Measurements from ENCODE around the gene DDR1.
A peak's percentile ranks its signal among the peaks of the same experiment; 100 is the strongest.
"Not testable (repeated sequence)": the region's sequence is repeated elsewhere in the genome, so short reads cannot be mapped to it uniquely, and the experiment has no call there.

The DDR1 gene

DNA sequence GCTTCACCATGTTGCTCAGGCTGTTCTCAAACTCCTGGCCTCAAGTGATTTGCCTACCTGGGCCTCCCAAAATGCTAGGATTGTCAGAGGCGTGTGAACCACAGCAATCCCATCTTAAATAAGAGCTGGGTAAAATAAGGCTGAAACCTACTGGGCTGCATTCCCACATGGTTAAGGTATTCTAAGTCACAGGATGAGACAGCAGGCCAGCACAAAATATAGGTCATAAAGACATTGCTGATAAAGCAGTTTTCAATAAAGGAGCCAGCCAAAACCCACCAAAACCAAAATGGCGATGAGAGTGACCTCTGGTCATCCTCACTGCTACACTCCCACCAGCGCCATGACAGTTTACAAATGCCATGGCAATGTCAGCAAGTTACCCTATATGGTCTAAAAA lies 10.5 kb upstream of the DDR1 start:
- H3K27me3 ChIP-seq (ENCODE audit: low read depth, low read length); H3K36me3 ChIP-seq (ENCODE audit: control insufficient read depth in 1 of 2, insufficient read depth in 2 of 2, low read length in 2 of 2); H3K27ac ChIP-seq (ENCODE audit: low read length); H3K4me3 ChIP-seq (ENCODE audit: low read depth in 1 of 2, low read length in 2 of 2): not testable (repeated sequence)
- peaks cover 0 to 13% of the 10 kb centered on the region in 2 donors for H3K9me3 ChIP-seq (ENCODE audit: control insufficient read depth in 1 of 2, low read length in 2 of 2)
- peaks cover 0 to 26% of the 10 kb centered on the region in 2 donors for H3K4me1 ChIP-seq (ENCODE audit: control insufficient read depth in 1 of 2, insufficient read depth in 2 of 2, low read length in 2 of 2)

DNA sequence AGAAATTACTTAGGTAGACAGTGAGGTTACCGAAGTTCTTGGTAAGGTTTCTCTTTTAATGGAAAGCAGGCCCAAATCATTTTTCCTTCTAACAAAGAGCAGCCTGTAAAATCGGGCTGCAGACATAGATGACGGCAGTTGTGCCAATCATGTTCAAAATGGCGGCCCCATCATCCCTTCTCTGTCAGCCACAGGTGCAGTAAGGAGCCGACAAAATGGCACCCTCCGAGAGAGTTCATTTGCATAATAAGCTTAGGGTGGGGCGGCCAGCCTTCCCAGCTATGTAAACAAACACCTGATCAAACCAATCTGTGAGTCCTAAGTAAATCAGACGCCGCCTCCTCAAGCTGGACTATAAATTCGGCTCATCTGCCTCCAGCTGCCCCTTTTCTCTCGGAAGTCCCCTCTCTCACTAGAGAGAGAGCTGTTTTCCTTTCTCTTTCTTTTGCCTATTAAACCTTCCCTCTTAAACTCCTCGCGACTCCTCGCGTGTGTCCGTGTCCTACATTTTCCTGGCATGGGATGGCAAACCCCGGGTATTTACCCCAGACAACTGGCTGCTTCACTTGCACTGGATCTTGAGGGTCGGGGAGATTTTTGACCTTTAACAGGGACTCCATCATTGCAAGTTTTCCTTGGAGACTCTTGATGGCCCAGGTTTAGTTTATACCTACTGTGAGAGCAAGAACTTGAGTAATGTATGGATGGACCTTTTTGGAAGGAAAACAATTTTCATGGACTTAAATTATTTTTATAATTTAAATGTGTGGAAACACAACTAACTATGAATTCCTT lies 8.9 kb upstream of the DDR1 start:
- Histone ChIP-seq H3K27ac (ENCODE audit: low read length) (peak overlapping the region; percentile 57), H3K9me3 (ENCODE audit: control insufficient read depth in 1 of 2, low read length in 2 of 2) (peaks cover 0 to 4% of the 10 kb centered on the region in 2 donors), H3K27me3 (ENCODE audit: low read depth, low read length) (no peaks in the 10 kb centered on the region), H3K4me1 (ENCODE audit: control insufficient read depth in 1 of 2, insufficient read depth in 2 of 2, low read length in 2 of 2) (peaks cover 0 to 26% of the 10 kb centered on the region in 2 donors), H3K36me3 (ENCODE audit: control insufficient read depth in 1 of 2, insufficient read depth in 2 of 2, low read length in 2 of 2) (no peaks in the 10 kb centered on the region), H3K4me3 (ENCODE audit: low read depth in 1 of 2, low read length in 2 of 2) (no peak overlapping the region)

DNA sequence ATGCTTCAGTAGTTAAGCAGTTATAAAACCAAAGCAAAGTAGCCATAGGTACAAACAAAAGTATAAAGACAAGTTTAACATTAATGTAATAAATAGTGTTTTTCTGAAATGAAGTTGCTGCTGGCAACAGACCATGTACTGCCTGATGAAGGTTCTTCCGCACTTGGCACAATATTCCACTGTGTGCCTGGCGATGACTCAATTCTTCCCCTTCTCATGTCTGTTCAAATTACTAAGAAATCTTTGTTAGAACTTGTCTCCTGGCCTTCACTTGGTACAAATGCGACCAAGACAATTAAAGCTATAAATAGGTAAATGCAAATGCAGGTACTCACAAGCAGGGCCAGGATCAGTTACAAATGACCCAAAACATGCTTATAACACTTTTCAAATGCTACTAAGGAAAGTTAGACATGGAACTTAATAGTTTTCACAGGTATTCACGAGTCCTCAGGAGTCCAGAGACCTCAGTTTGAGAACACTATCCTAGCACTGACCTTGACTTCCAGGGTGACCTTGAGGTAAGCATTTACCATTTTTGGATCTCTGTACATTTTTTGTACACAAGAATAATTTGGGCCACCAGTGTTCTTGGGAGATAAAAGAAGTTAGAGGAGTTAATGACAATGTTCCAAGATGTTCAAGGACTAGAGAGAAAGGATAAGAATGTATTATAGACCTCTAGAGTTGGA lies 8.1 kb upstream of the DDR1 start:
- H3K27me3 ChIP-seq (ENCODE audit: low read depth, low read length), result no peaks in the 10 kb centered on the region
- no peak overlapping the region for H3K4me3 ChIP-seq (ENCODE audit: low read depth in 1 of 2, low read length in 2 of 2)
- peaks cover 0 to 26% of the 10 kb centered on the region in 2 donors for H3K4me1 ChIP-seq (ENCODE audit: control insufficient read depth in 1 of 2, insufficient read depth in 2 of 2, low read length in 2 of 2)
- H3K36me3 ChIP-seq (ENCODE audit: control insufficient read depth in 1 of 2, insufficient read depth in 2 of 2, low read length in 2 of 2), result no peaks in the 10 kb centered on the region
- H3K27ac ChIP-seq (ENCODE audit: low read length), result peak overlapping the region; percentile 57
- H3K9me3 ChIP-seq (ENCODE audit: control insufficient read depth in 1 of 2, low read length in 2 of 2), result no peaks in the 10 kb centered on the region

DNA sequence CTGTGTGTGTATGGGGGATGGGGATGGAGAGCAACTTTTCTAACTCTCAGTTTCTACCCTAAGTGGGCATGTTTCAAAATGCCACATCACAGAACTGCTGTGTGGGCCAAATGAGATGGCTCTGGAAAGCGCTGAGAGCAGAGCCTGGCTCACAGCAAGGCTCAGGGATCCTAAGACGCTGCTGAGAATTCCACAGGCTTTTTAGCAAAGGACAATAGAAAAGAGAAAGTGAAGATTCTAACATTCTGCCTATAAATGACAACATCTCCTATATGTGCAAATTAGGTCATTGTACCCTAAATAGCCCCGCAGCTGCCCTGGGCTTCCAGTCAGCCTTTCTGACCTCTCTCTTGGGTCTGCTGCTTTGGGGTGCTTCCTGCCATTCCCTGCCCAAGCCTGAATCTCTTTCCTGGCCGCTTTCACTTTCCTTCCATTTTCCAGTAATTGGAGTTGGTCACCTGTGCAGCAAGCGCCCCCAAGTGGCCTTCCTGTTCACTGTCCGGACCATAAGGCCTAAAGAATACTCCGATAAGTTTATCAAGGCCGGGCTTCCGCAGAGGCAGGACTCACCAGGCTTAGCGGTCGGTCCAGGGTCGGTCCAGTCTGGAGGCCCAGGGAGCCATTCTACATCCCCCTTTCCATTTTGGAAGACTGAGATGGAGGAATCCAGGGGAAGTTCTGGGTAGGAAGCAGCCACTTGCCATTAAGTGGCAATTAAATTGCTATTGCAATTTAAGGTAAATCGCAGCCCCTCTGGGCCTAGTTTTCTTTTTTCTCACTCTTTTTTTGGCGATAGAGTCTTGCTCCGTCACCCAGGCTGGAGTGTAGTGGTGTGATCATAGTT lies 6.7 kb upstream of the DDR1 start:
- H3K27ac ChIP-seq (ENCODE audit: low read length), result peak overlapping the region; percentile 93
- H3K36me3 ChIP-seq (ENCODE audit: control insufficient read depth in 1 of 2, insufficient read depth in 2 of 2, low read length in 2 of 2), result no peaks in the 10 kb centered on the region
- peaks cover 0 to 38% of the 10 kb centered on the region in 2 donors for H3K4me1 ChIP-seq (ENCODE audit: control insufficient read depth in 1 of 2, insufficient read depth in 2 of 2, low read length in 2 of 2)
- no peaks in the 10 kb centered on the region for H3K27me3 ChIP-seq (ENCODE audit: low read depth, low read length)
- peak overlapping the region; percentile 51 to 60 for H3K4me3 ChIP-seq (ENCODE audit: low read depth in 1 of 2, low read length in 2 of 2)
- no peaks in the 10 kb centered on the region for H3K9me3 ChIP-seq (ENCODE audit: control insufficient read depth in 1 of 2, low read length in 2 of 2)

DNA sequence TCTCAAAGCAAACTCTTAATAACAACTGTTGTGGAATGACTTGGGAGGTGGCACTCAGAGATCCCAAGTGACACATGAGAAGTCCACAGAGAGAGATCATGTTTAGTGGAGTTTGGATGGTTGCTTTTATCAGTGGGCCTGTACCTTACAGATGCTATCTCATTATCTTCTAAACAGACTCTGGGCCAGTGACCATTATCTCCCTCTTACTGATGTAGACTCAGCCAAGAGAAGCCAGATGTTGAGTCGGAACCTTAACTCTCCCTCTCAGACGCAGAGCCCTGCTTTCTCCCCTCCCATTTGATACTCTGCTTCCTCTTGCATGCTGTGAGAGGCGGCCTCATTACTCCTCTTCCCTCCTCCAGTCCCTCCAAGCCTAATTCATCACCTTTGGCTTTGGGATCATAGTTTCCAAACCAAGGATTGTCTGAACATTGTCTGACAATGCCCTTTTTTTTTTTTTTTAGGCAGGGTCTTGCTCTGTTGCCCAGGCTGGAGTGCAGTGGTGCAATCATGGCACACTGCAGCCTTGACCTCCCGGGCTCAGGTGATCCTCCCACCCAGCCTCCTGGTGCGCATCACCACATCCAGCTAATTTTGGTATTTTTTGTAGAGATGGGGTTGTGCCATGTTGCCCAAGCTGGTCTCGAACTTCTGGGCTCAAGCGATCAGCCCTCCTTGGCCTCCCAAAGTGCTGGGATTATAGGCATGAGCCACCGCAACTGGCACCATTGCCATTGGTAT lies 4.5 kb upstream of the DDR1 start:
- H3K4me1 ChIP-seq (ENCODE audit: control insufficient read depth in 1 of 2, insufficient read depth in 2 of 2, low read length in 2 of 2), result peaks cover 0 to 44% of the 10 kb centered on the region in 2 donors

DNA sequence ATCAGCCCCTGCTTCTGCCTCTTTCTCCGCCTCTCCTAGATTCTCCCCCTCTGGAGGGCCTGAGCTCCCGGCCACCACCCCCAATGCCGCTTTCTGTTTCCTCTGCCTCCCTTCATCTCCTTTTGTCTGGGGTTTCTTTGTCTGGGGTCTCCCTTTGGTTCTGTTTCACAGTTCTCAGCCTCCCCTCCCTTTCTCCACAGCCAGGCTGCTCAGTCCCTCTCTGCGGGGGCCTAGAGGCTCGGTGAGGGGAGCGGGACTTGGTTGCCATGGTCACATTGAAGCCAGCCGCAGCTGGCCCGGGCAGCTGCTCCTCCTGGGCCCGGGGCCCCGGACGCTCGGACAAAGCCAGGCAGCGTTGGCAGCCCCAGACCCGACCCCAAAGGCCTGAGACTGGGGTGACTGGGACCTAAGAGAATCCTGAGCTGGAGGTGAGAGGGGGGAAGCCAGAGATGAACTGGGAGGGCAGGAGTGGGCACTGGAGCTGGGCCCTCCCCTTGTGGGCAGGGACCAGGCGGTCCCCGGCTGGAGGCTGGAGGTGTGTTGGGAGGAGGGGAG lies 3.5 kb upstream of the DDR1 start:
- peaks cover 7 to 47% of the 10 kb centered on the region in 2 donors for H3K4me1 ChIP-seq (ENCODE audit: control insufficient read depth in 1 of 2, insufficient read depth in 2 of 2, low read length in 2 of 2)
- H3K9me3 ChIP-seq (ENCODE audit: control insufficient read depth in 1 of 2, low read length in 2 of 2), result no peaks in the 10 kb centered on the region
- H3K27me3 ChIP-seq (ENCODE audit: low read depth, low read length), result no peaks in the 10 kb centered on the region
- no peaks in the 10 kb centered on the region for H3K36me3 ChIP-seq (ENCODE audit: control insufficient read depth in 1 of 2, insufficient read depth in 2 of 2, low read length in 2 of 2)
- H3K4me3 ChIP-seq (ENCODE audit: low read depth in 1 of 2, low read length in 2 of 2), result no peak overlapping the region
- no peak overlapping the region for H3K27ac ChIP-seq (ENCODE audit: low read length)

More for the DNA sequence above, 4.5 kb upstream of the DDR1 start:
- no peak overlapping the region for H3K27ac ChIP-seq (ENCODE audit: low read length)
- no peaks in the 10 kb centered on the region for H3K36me3 ChIP-seq (ENCODE audit: control insufficient read depth in 1 of 2, insufficient read depth in 2 of 2, low read length in 2 of 2)
- H3K27me3 ChIP-seq (ENCODE audit: low read depth, low read length), result no peaks in the 10 kb centered on the region
- H3K4me3 ChIP-seq (ENCODE audit: low read depth in 1 of 2, low read length in 2 of 2), result no peak overlapping the region
- H3K9me3 ChIP-seq (ENCODE audit: control insufficient read depth in 1 of 2, low read length in 2 of 2), result no peaks in the 10 kb centered on the region

DNA sequence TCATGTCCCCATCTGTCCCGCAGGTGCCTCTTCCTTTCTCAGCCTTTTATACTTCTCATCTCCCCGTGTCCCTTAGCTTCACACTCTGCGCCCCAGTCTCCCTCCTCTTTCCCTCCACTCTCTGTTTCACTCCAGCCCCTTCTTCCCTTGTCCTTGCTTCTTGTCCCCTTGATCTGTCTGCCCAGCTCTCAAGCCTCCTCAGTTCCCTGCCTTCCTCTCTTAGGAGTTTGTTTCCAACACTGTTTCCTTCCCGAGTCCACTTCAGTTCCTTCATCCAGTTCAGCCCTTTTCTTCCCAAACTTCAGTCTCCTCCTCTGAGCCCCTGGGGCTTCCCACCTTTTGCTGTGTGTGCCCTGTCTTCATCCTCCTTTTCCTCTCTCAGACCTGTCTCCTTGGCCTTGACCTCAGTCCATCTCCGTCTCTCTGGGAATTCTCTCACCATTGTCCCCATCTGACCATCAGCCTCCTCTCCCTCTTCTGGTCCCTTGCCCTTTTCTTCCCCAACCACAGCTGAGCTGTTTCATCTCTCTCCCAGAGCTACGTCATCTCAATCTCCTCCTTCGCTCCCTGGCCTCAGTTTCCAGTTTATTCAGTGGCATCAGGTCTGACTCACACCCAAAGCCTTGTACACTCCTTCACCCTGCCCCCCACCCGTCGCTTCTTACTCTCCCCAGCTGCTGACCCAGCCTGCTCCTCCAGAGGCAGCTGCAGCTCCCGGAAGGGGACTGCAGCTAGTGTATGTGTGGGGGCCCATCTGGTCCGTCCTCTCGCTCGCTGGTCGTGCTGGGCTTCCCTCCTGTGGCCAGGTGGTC lies 2.7 kb upstream of the DDR1 start:
- H3K36me3 ChIP-seq (ENCODE audit: control insufficient read depth in 1 of 2, insufficient read depth in 2 of 2, low read length in 2 of 2), result no peaks in the 10 kb centered on the region
- no peaks in the 10 kb centered on the region for H3K9me3 ChIP-seq (ENCODE audit: control insufficient read depth in 1 of 2, low read length in 2 of 2)
- peaks cover 13 to 48% of the 10 kb centered on the region in 2 donors for H3K4me1 ChIP-seq (ENCODE audit: control insufficient read depth in 1 of 2, insufficient read depth in 2 of 2, low read length in 2 of 2)
- H3K4me3 ChIP-seq (ENCODE audit: low read depth in 1 of 2, low read length in 2 of 2), result no peak overlapping the region
- no peaks in the 10 kb centered on the region for H3K27me3 ChIP-seq (ENCODE audit: low read depth, low read length)
- H3K27ac ChIP-seq (ENCODE audit: low read length), result no peak overlapping the region

DNA sequence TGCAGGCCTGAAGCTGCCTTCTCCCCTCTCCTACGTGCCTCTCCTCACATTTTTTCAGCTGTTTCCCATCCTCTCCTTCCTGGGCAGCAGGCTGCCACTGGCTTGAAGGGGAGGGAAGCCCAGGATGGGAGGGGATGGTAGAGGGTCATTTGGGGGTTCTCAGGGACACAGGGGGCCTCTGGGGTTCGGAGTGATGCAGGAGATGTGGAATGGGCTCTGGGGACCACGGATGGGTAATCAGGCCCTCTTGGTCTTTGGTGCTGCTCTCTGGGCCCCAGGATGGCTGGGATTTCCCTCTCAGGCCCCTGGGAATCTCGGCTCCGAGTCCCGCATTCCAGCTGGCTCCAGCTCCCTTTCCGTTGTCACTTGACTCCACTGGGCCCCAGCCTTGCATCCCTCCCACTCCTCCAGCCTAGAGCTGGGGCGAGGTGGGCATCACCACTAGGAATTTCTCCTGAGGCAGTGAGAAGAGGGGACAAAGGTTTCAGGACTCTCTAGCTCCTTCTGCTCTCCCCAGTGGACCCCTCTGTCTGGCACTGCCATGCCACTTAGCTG lies 2.0 kb upstream of the DDR1 start:
- Histone ChIP-seq H3K36me3 (ENCODE audit: control insufficient read depth in 1 of 2, insufficient read depth in 2 of 2, low read length in 2 of 2) (no peaks in the 10 kb centered on the region), H3K4me3 (ENCODE audit: low read depth in 1 of 2, low read length in 2 of 2) (no peak overlapping the region), H3K4me1 (ENCODE audit: control insufficient read depth in 1 of 2, insufficient read depth in 2 of 2, low read length in 2 of 2) (peaks cover 18 to 44% of the 10 kb centered on the region in 2 donors), H3K9me3 (ENCODE audit: control insufficient read depth in 1 of 2, low read length in 2 of 2) (no peaks in the 10 kb centered on the region), H3K27ac (ENCODE audit: low read length) (peak overlapping the region; percentile 51), H3K27me3 (ENCODE audit: low read depth, low read length) (no peaks in the 10 kb centered on the region)

DNA sequence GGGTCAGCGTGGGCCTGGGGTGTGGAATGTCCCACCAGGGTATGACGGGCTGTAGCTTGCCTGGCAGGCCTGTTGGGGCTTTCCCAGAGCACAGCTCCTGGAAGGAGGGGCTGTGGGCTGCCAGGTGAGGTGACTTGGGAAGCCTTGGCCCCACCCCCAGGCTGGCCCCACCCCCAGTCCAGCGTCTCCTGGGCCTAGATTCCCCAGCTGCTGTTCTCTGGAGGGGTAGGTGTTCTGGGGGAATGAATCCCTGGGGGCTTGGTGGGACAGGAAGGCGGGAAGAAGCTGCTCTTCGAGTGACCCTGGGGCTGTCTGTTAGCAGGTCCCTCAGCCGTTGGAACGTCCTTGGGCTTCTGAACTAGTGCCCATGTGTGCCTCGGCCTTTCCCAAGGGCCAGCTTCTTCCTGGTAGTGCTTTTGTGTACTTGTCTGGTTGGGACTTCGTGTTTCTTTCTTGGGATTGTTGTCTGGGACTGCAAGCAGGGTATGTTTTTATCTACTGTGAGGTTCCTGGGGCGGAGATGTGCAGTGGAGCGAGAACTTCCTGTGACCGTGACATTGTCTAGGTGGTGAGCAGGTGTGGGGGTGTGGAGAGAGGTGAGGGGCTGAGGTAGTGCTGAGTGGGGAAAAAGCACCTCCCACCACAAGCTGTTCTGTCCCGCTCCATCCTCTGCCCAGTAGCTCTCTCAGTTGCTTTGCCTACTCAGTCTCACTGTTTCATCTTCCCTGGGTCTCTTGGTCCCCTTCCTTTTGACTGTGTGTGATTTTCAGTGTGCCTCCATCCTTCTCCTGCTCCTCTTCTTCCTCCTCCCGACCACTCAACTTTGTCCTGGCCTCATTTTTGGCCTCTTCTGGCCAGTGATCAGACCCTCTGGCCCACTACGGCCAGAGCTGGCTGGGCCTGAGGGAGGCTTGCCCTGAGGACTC lies 1.3 kb upstream of the DDR1 start:
- H3K27me3 ChIP-seq (ENCODE audit: low read depth, low read length), result no peaks in the 10 kb centered on the region
- no peaks in the 10 kb centered on the region for H3K9me3 ChIP-seq (ENCODE audit: control insufficient read depth in 1 of 2, low read length in 2 of 2)
- H3K36me3 ChIP-seq (ENCODE audit: control insufficient read depth in 1 of 2, insufficient read depth in 2 of 2, low read length in 2 of 2), result no peaks in the 10 kb centered on the region
- H3K4me1 ChIP-seq (ENCODE audit: control insufficient read depth in 1 of 2, insufficient read depth in 2 of 2, low read length in 2 of 2), result peaks cover 18 to 41% of the 10 kb centered on the region in 2 donors
- peak overlapping the region; percentile 41 to 62 for H3K4me3 ChIP-seq (ENCODE audit: low read depth in 1 of 2, low read length in 2 of 2)
- peak overlapping the region; percentile 72 for H3K27ac ChIP-seq (ENCODE audit: low read length)

Data from muscle layer of duodenum (tissue), 2 donors.